Measurements from ENCODE around the gene RBP2.

RBP2 gene

DNA sequence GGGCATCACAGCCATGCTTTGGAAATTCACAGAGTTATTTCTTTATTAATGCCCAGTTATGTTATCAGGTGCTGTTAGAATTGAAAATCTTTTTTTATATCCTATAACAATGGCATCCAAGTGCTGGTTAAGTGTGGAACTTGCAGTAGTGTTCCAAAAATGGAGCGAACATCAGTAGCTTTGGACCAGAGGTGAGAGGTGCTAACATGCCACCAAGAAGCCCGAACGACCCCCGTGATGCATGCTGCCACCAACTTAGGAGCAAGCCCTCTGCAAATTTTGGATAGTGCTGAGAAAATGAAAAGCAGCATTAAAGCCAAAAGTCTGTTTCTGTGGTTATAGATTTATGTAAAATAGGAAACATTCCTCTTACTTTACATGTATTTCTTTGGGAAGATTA is 38.4 kb upstream of the RBP2 start:
- no peak overlapping the region for H3K4me3 ChIP-seq (ENCODE audit: low read depth, low read length)
- H3K4me1 ChIP-seq (ENCODE audit: control insufficient read depth, insufficient read depth, low read length) = no peaks in the 10 kb centered on the region
- H3K9ac ChIP-seq (ENCODE audit: low read depth, low read length) = no peak overlapping the region
- no peaks in the 10 kb centered on the region for H3K36me3 ChIP-seq (ENCODE audit: control insufficient read depth, insufficient read depth, low read length)
- peaks cover 3% of the 10 kb centered on the region for H3K27me3 ChIP-seq (ENCODE audit: control insufficient read depth, insufficient read depth, low read length)
- H3K9me3 ChIP-seq (ENCODE audit: control insufficient read depth, insufficient read depth, low read length) = no peaks in the 10 kb centered on the region

- Histone ChIP-seq H3K9ac (ENCODE audit: low read depth, low read length) (no peak overlapping the region), H3K36me3 (ENCODE audit: control insufficient read depth, insufficient read depth, low read length) (no peaks in the 10 kb centered on the region), H3K9me3 (ENCODE audit: control insufficient read depth, insufficient read depth, low read length) (no peaks in the 10 kb centered on the region), H3K4me1 (ENCODE audit: control insufficient read depth, insufficient read depth, low read length) (no peaks in the 10 kb centered on the region), H3K4me3 (ENCODE audit: low read depth, low read length) (no peak overlapping the region), H3K27me3 (ENCODE audit: control insufficient read depth, insufficient read depth, low read length) (peaks cover 3% of the 10 kb centered on the region)
These were observed 33.3 kb upstream of the RBP2 start for GRCh38 chr3:139509631-139510030.

DNA sequence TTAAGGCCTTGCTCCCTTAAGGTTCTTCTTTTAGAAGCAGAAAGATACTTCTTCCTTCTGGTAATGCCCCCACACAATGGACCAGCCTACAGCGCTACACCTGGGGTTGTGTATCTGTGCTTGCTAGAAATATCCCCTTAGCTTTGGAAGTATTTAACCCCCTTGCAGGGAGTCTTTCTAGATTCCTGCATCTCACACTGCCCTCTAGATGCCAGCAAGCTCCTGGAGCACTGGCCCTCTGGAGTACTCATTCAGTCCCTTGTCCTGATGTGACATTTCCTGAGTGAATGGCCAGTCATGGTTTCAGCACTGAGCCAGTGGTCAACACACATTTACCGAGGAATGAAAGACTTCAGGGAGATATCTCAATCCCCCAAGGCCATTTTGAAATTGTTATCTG is 30.4 kb upstream of the RBP2 start:
- H3K9me3 ChIP-seq (ENCODE audit: control insufficient read depth, insufficient read depth, low read length) = no peaks in the 10 kb centered on the region
- no peaks in the 10 kb centered on the region for H3K4me1 ChIP-seq (ENCODE audit: control insufficient read depth, insufficient read depth, low read length)
- no peaks in the 10 kb centered on the region for H3K36me3 ChIP-seq (ENCODE audit: control insufficient read depth, insufficient read depth, low read length)
- H3K9ac ChIP-seq (ENCODE audit: low read depth, low read length) = no peak overlapping the region
- no peaks in the 10 kb centered on the region for H3K27me3 ChIP-seq (ENCODE audit: control insufficient read depth, insufficient read depth, low read length)
- no peak overlapping the region for H3K4me3 ChIP-seq (ENCODE audit: low read depth, low read length)

DNA sequence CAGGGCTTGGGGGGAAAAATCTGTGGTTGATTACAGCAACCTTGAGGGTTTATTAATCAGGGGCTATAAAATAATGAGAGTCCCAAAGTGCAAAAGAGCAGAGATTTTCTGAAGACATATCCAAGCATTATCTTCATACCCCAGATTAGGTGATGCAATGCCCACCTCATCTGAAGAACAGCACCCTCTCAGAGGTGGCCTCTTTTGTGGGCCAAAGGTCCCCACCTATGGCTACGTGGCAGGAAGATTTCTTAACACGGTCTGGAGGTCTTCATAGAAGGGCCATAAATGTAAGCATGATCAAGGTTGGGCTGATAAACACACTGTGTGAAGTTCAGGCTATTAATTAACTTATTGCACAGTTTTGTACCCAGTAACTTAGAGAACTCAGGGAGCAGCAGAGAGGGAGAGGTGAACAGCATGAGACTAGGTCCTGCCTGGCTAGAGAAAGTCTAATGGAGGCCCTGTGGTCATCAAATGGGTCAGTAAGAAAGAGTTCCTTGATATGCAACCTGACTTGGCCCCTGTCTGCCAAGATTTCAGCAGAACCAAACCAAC is 29.6 kb upstream of the RBP2 start:
- Histone ChIP-seq H3K27me3 (ENCODE audit: control insufficient read depth, insufficient read depth, low read length) (no peaks in the 10 kb centered on the region), H3K36me3 (ENCODE audit: control insufficient read depth, insufficient read depth, low read length) (no peaks in the 10 kb centered on the region), H3K4me3 (ENCODE audit: low read depth, low read length) (no peak overlapping the region), H3K9ac (ENCODE audit: low read depth, low read length) (no peak overlapping the region), H3K4me1 (ENCODE audit: control insufficient read depth, insufficient read depth, low read length) (no peaks in the 10 kb centered on the region), H3K9me3 (ENCODE audit: control insufficient read depth, insufficient read depth, low read length) (no peaks in the 10 kb centered on the region)

DNA sequence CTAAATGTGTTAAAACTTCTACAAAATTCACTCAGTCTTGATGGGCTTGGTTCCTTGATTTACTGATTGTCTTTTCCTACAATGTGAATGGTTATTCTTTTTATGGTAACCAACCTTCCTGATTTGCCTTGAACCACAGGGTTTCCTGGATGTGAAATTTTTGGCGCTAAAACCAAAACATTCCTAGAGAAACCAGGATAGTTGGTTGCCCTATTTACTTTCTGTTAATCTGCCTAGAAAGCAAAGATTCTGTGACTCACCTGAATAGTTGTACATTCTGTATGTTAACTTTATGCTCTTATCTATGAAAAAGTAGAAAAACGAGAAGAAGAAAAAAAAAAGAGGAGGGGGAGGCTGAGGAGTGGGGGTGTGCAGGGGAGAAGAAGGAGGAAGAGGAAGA is 23.2 kb upstream of the RBP2 start:
- Histone ChIP-seq H3K4me3 (ENCODE audit: low read depth, low read length) (no peak overlapping the region), H3K27me3 (ENCODE audit: control insufficient read depth, insufficient read depth, low read length) (no peaks in the 10 kb centered on the region), H3K4me1 (ENCODE audit: control insufficient read depth, insufficient read depth, low read length) (no peaks in the 10 kb centered on the region)

DNA sequence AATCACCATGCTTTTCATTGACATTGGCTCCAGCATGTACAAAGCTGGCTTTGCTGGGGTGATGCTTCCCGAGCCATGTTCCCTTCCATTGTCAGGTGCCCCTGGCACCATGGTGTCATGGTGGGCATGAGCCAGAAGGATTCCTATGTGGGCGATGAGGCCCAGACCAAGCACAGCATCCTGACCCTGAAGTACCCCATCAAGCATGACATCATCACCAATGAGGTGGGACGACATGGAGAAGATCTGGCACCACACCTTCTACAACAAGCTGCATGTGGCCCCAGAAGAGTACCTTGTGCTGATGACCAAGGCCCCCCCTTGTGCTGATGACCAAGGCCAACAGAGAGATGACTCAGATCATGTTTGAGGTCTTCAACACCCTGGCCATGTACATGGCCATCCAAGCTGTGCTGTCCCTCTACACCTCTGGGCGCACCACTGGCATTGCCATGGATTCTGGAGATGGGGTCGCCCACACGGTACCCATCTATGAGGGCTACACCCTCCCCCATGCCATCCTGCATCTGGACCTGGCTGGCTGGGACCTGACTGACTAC is 17.6 kb upstream of the RBP2 start:
- H3K9ac ChIP-seq (ENCODE audit: low read depth, low read length) = no peak overlapping the region
- H3K27me3 ChIP-seq (ENCODE audit: control insufficient read depth, insufficient read depth, low read length) = no peaks in the 10 kb centered on the region
- peaks cover 9% of the 10 kb centered on the region for H3K4me1 ChIP-seq (ENCODE audit: control insufficient read depth, insufficient read depth, low read length)
- H3K36me3 ChIP-seq (ENCODE audit: control insufficient read depth, insufficient read depth, low read length) = peaks cover 7% of the 10 kb centered on the region
- no peaks in the 10 kb centered on the region for H3K9me3 ChIP-seq (ENCODE audit: control insufficient read depth, insufficient read depth, low read length)
- H3K4me3 ChIP-seq (ENCODE audit: low read depth, low read length) = no peak overlapping the region

More for the DNA sequence above, 23.2 kb upstream of the RBP2 start:
- no peak overlapping the region for H3K9ac ChIP-seq (ENCODE audit: low read depth, low read length)
- no peaks in the 10 kb centered on the region for H3K9me3 ChIP-seq (ENCODE audit: control insufficient read depth, insufficient read depth, low read length)
- H3K36me3 ChIP-seq (ENCODE audit: control insufficient read depth, insufficient read depth, low read length) = peaks cover 1% of the 10 kb centered on the region

GRCh38 chr3:139491966-139492365 is 15.7 kb upstream of the RBP2 start:
- Histone ChIP-seq H3K36me3 (ENCODE audit: control insufficient read depth, insufficient read depth, low read length) (peaks cover 7% of the 10 kb centered on the region), H3K9me3 (ENCODE audit: control insufficient read depth, insufficient read depth, low read length) (no peaks in the 10 kb centered on the region), H3K4me1 (ENCODE audit: control insufficient read depth, insufficient read depth, low read length) (peaks cover 9% of the 10 kb centered on the region), H3K4me3 (ENCODE audit: low read depth, low read length) (peak overlapping the region; percentile 4), H3K27me3 (ENCODE audit: control insufficient read depth, insufficient read depth, low read length) (no peaks in the 10 kb centered on the region), H3K9ac (ENCODE audit: low read depth, low read length) (no peak overlapping the region)

DNA sequence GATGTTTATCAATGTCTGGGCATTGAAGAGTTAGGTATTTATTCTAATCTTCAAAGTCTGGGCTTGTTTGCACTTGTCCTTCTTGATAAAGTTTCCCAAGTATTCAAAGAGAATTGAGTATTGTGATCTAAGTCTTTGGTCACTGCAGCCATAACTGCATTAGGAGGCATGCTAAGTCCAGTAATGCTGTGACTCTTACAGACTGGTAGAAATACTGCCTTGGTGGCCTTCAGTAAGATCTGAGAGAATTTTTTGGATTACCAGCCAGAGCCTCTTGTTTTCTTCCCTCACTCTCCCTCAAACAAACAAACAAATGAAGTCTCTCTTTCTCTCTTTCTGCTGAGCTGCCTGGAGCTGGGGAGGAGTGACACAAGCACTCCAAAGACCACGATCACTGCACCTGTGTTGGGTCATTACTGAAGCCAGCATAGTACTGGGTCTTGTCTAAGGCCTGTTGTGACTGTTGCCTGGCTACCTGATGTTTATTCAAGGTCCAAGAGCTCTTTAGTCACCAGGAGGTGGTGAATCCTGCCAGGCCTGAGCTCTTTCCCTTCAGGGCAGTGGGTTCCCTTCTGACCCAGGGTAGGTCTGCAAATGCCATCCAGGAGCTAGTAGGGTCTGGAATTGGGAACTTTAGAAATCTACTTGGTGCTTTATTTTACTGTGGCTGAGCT is 14.8 kb upstream of the RBP2 start:
- peaks cover 9% of the 10 kb centered on the region for H3K4me1 ChIP-seq (ENCODE audit: control insufficient read depth, insufficient read depth, low read length)
- no peak overlapping the region for H3K9ac ChIP-seq (ENCODE audit: low read depth, low read length)
- no peaks in the 10 kb centered on the region for H3K27me3 ChIP-seq (ENCODE audit: control insufficient read depth, insufficient read depth, low read length)
- H3K4me3 ChIP-seq (ENCODE audit: low read depth, low read length) = peak overlapping the region; percentile 4
- H3K36me3 ChIP-seq (ENCODE audit: control insufficient read depth, insufficient read depth, low read length) = peaks cover 7% of the 10 kb centered on the region
- H3K9me3 ChIP-seq (ENCODE audit: control insufficient read depth, insufficient read depth, low read length) = no peaks in the 10 kb centered on the region

DNA sequence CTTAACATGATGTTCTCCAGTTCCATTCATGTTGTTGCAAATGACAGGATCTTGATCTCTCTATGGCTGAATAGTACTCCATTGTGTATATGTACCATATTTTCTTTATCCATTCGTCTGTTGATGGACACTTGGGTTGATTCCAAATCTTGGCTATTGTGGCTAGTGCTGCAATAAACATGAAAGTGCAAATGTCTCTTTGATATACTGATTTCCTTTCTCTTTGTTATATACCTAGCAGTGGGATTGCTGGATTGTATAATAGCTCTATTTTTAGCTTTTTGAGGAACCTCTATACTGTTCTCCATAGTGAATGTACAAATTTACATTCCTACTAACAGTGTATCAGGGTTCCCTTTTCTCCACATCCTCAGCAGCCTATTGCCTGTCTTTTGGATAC is 5.9 kb upstream of the RBP2 start:
- H3K36me3 ChIP-seq (ENCODE audit: control insufficient read depth, insufficient read depth, low read length) = no peaks in the 10 kb centered on the region
- no peaks in the 10 kb centered on the region for H3K4me1 ChIP-seq (ENCODE audit: control insufficient read depth, insufficient read depth, low read length)
- H3K9me3 ChIP-seq (ENCODE audit: control insufficient read depth, insufficient read depth, low read length) = no peaks in the 10 kb centered on the region
- no peak overlapping the region for H3K9ac ChIP-seq (ENCODE audit: low read depth, low read length)
- H3K27me3 ChIP-seq (ENCODE audit: control insufficient read depth, insufficient read depth, low read length) = no peaks in the 10 kb centered on the region
- no peak overlapping the region for H3K4me3 ChIP-seq (ENCODE audit: low read depth, low read length)

DNA sequence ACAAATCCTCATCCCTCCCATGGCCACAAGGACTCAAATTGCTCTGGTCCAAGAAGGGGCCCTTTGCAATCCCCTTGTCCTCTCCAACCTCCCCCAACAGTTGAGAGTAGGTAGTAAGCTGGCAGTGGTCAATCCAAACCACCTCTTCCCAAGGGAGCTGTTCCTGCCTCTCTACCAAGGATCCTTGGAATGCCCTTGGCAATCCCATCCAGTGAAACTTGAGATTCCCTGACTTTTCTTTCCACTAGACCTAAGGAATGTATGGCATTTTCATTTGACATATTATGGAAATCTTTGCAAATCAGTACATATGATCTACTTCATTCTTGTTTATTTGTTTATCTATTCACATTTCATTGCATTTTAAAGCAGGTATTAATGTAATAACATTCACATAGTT is 4.8 kb upstream of the RBP2 start:
- Histone ChIP-seq H3K4me3 (ENCODE audit: low read depth, low read length) (no peak overlapping the region), H3K27me3 (ENCODE audit: control insufficient read depth, insufficient read depth, low read length) (no peaks in the 10 kb centered on the region), H3K4me1 (ENCODE audit: control insufficient read depth, insufficient read depth, low read length) (no peaks in the 10 kb centered on the region), H3K9me3 (ENCODE audit: control insufficient read depth, insufficient read depth, low read length) (no peaks in the 10 kb centered on the region), H3K36me3 (ENCODE audit: control insufficient read depth, insufficient read depth, low read length) (no peaks in the 10 kb centered on the region), H3K9ac (ENCODE audit: low read depth, low read length) (no peak overlapping the region)

DNA sequence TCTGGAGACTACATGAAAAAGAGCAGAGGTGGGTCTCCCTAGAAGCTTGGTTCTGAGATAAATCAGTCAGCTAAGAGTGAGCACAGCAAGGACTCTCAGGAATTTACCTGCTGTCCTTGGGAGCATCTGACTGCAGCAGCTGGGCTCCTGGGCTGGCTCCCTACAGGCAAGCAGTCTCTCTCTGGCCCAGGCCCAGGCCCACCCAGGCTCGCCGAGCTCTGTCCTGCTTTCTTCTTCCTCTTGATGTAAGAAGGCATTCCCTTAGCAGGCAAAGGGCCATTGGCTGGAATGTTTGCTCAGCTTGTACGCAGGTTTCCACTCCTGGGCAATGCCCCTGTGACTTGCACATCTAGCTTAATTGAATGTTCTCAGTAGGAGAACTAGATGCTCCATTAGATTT is 4.3 kb upstream of the RBP2 start:
- H3K9ac ChIP-seq (ENCODE audit: low read depth, low read length) = no peak overlapping the region
- H3K36me3 ChIP-seq (ENCODE audit: control insufficient read depth, insufficient read depth, low read length) = no peaks in the 10 kb centered on the region
- H3K9me3 ChIP-seq (ENCODE audit: control insufficient read depth, insufficient read depth, low read length) = no peaks in the 10 kb centered on the region
- H3K4me3 ChIP-seq (ENCODE audit: low read depth, low read length) = no peak overlapping the region
- H3K4me1 ChIP-seq (ENCODE audit: control insufficient read depth, insufficient read depth, low read length) = no peaks in the 10 kb centered on the region
- H3K27me3 ChIP-seq (ENCODE audit: control insufficient read depth, insufficient read depth, low read length) = no peaks in the 10 kb centered on the region

Data from iPS-15b (cell line).